B cell (primary cell): ENCODE results near the gene HDGFL2. TPM values are rescaled to one million over a fixed set of nuclear protein-coding genes. Genes with fewer than 3 reads are reported as not detected.

Experiments used
- ATAC-seq: fragments of 200-7000 bp; cut with Tn5 transposase; one replicate; pipeline ENCODE4 v1.10.0; 2021; ENCODE audit warnings: low read depth, mild to moderate bottlenecking, moderate number of reproducible peaks, moderate library complexity
- CTCF ChIA-PET: fragments of 350-600 bp; sonication (Branson Sonifier 250); formaldehyde crosslinking; loops from one replicate; lab custom pipeline; 2021; ENCODE audit warnings: antibody characterized with exemption, inconsistent platforms; lab: Charles Lee
- POLR2A ChIA-PET: fragments of 350-600 bp; sonication (Branson Sonifier 250); formaldehyde crosslinking; loops from one replicate; lab custom pipeline; 2021; ENCODE audit warnings: antibody characterized with exemption; lab: Charles Lee
- DNase-seq: peaks from one replicate; pipeline ENCODE4 v3.0.0; 2013
- H2AFZ ChIP-seq: 2 replicates; pipeline ENCODE4 v1.6.1; 2012; ENCODE audit warnings: mild to moderate bottlenecking, low read depth, low read length; ENCODE audit not compliant: insufficient read depth, poor library complexity, severe bottlenecking
- H3K27ac ChIP-seq, 2 donors: 1 replicate in 1 of 2; 2 replicates in 1 of 2; pipeline ENCODE4 v1.5.1; 2012 to 2013; ENCODE audit warnings: low read length in 2 of 2, mild to moderate bottlenecking in 2 of 2, moderate library complexity in 1 of 2
- H3K27me3 ChIP-seq, 4 experiments: fragments of 200-600 bp in 1 of 4; sonication (generic) in 1 of 4; replicated peaks in 1 of 4; 1 replicate in 2 of 4; 2 replicates in 2 of 4; pipeline versions ENCODE4 v1.6.1 to v1.7.0; 2013 to 2016; ENCODE audit warnings: low read length in 3 of 4, mild to moderate bottlenecking in 2 of 4, mixed read lengths in 1 of 4, moderate library complexity in 1 of 4; ENCODE audit not compliant: insufficient read depth in 4 of 4, control insufficient read depth in 3 of 4; ENCODE audit errors: control extremely low read depth in 1 of 4
- H3K36me3 ChIP-seq, 2 experiments: replicated peaks in 1 of 2; 1 replicate in 1 of 2; 2 replicates in 1 of 2; pipeline versions ENCODE4 v1.6.1 to v1.7.1; 2013; ENCODE audit warnings: low read length in 1 of 2; ENCODE audit not compliant: insufficient read depth in 2 of 2, control insufficient read depth in 1 of 2; ENCODE audit errors: control extremely low read depth in 1 of 2, extremely low read depth in 1 of 2
- H3K4me1 ChIP-seq, 2 donors: fragments of 200-600 bp in 1 of 2; sonication (generic) in 1 of 2; 1 replicate in 1 of 2; 2 replicates in 1 of 2; pipeline versions ENCODE4 v1.5.1 to v1.6.1; 2013 to 2017; ENCODE audit warnings: low read length in 2 of 2; ENCODE audit not compliant: control insufficient read depth in 2 of 2, insufficient read depth in 2 of 2
- H3K4me2 ChIP-seq: replicated peaks from 2 replicates; pipeline ENCODE3; 2012; ENCODE audit warnings: mild to moderate bottlenecking, low read depth, low read length; ENCODE audit not compliant: poor library complexity, severe bottlenecking
- H3K4me3 ChIP-seq, 5 experiments: fragments of 200-600 bp in 1 of 5; sonication (generic) in 1 of 5; 1 replicate in 3 of 5; 2 replicates in 2 of 5; pipeline versions ENCODE4 v1.5.1 to v1.7.0; 2011 to 2016; ENCODE audit warnings: low read length in 4 of 5, mild to moderate bottlenecking in 4 of 5, low read depth in 2 of 5, control low read depth in 1 of 5, moderate library complexity in 1 of 5; ENCODE audit not compliant: insufficient read depth in 1 of 5; ENCODE audit errors: control extremely low read depth in 1 of 5, extremely low read depth in 1 of 5
- H3K79me2 ChIP-seq: fragments of 200-600 bp; sonication (generic); one replicate; pipeline ENCODE4 v1.6.0; 2016; ENCODE audit warnings: low read length; ENCODE audit not compliant: control insufficient read depth, insufficient read depth
- H3K9ac ChIP-seq: fragments of 200-600 bp; sonication (generic); 2 replicates; pipeline ENCODE4 v1.6.1; 2017; ENCODE audit warnings: mild to moderate bottlenecking, low read length, moderate library complexity
- H3K9me3 ChIP-seq, 3 donors: one replicate each; pipeline versions ENCODE4 v1.6.1 to v1.7.1; 2013; ENCODE audit warnings: low read length in 2 of 3; ENCODE audit not compliant: control insufficient read depth in 2 of 3, insufficient read depth in 1 of 3; ENCODE audit errors: control extremely low read depth in 1 of 3
- H4K20me1 ChIP-seq: 2 replicates; pipeline ENCODE4 v1.6.0; 2012; ENCODE audit warnings: mild to moderate bottlenecking, low read length; ENCODE audit not compliant: insufficient read depth, control insufficient read depth, poor library complexity, severe bottlenecking
- H3K27ac Mint-ChIP-seq: one replicate; pipeline ENCODE4 v1.8.0; 2021; ENCODE audit warnings: mixed read lengths
- H3K27me3 Mint-ChIP-seq: one replicate; pipeline ENCODE4 v1.8.0; 2021; ENCODE audit warnings: mixed read lengths
- H3K4me1 Mint-ChIP-seq: one replicate; pipeline ENCODE4 v1.8.0; 2021; ENCODE audit warnings: mixed read lengths
- H3K4me3 Mint-ChIP-seq: one replicate; pipeline ENCODE4 v1.8.0; 2021; ENCODE audit warnings: mixed read lengths
- H3K9me3 Mint-ChIP-seq: one replicate; pipeline ENCODE4 v1.8.0; 2022; ENCODE audit warnings: mixed read lengths; ENCODE audit not compliant: insufficient read depth
- CTCF ChIP-seq: fragments of 200-600 bp; IDR thresholded peaks from one replicate; pipeline ENCODE4 v1.8.0; 2022; ENCODE audit warnings: antibody characterized with exemption, mild to moderate bottlenecking
- EZH2 ChIP-seq: IDR thresholded peaks from 2 replicates; pipeline ENCODE4 v1.6.1; 2012; ENCODE audit warnings: borderline replicate concordance, low read depth, mild to moderate bottlenecking, moderate library complexity, low read length; ENCODE audit not compliant: insufficient read depth, poor library complexity, severe bottlenecking
- WGBS: methylation state at CpG from one replicate; pipeline ENCODE4 v1.1.5; 2013; ENCODE audit warnings: missing lambda C conversion rate; ENCODE audit not compliant: insufficient coverage; 5-methylcytosine and 5-hydroxymethylcytosine counted together
- intact Hi-C: fragments of 100-400 bp; cut with micrococcal nuclease; formaldehyde crosslinking; loops from one replicate; pipeline ENCODE4 v1.10.0; 2022
- polyA plus RNA-seq: library from polyadenylated mRNA; depleted of rRNA; stranded (reverse); fragments of >200 nt; gene quantifications from 2 replicates; pipeline ENCODE4 v1.2.3, GENCODE V29; 2012
- total RNA-seq, 2 donors: library from RNA; stranded (reverse); fragments of 120-200 nt in 1 of 2; gene quantifications; 1 replicate in 1 of 2; 2 replicates in 1 of 2; pipeline versions ENCODE4 v1.2.3 to v1.2.4, GENCODE V29; 2013 to 2022

Gene HDGFL2
- total and polyA plus RNA-seq, 2 donors (not counting 1 experiment from before 2014, with no cell fraction given): 18.4 to 49.9 TPM

- no peak overlapping the region for H3K4me2 ChIP-seq
- TF ChIP-seq CTCF: no peak
- H3K9me3 Mint-ChIP-seq: no peaks in the 10 kb centered on the region
- ChIA-PET POLR2A (no interaction called here), CTCF (interaction anchor here (0.8 to 1.5 kb wide), 2 partner anchors 9 to 153 kb away, joined by 3 read pairs; partner anchors contain the start of gene MYDGF)
- 84% methylated on average over 24 of the region's 24 CpGs for WGBS
- DNase-seq (no peak), ATAC-seq (no peak)
- H3K27ac Mint-ChIP-seq: no peak overlapping the region
- no peaks in the 10 kb centered on the region for H3K79me2 ChIP-seq
- no peak overlapping the region for H2AFZ ChIP-seq
- H3K9me3 ChIP-seq: peaks cover 0 to 14% (median 0%) of the 10 kb centered on the region in 3 donors
- no peaks in the 10 kb centered on the region for H4K20me1 ChIP-seq
- no peaks in the 10 kb centered on the region for H3K4me1 Mint-ChIP-seq
- H3K4me3 ChIP-seq: no peak overlapping the region
- no peaks in the 10 kb centered on the region for H3K4me1 ChIP-seq
- no peak overlapping the region for H3K4me3 Mint-ChIP-seq
- H3K27ac ChIP-seq: no peak overlapping the region
- H3K36me3 ChIP-seq: no peaks in the 10 kb centered on the region
- intact Hi-C loops: no loop called here
- H3K9ac ChIP-seq: no peak overlapping the region
- peaks cover 3% of the 10 kb centered on the region for H3K27me3 Mint-ChIP-seq
- peaks cover 0 to 2% (median 0%) of the 10 kb centered on the region in 4 experiments for H3K27me3 ChIP-seq
Observed at GRCh38 chr19:4517451-4518057, 45.5 kb downstream of the HDGFL2 start.

- Mint-ChIP-seq H3K4me3 (no peak within 1 kb of the TSS), H3K9me3 (no peaks in the 10 kb centered on the region), H3K27ac (no peak within 1 kb of the TSS), H3K27me3 (peaks cover 3% of the 10 kb centered on the region), H3K4me1 (no peaks in the 10 kb centered on the region)
- no peak for ATAC-seq
- H3K4me2 ChIP-seq: no peak within 1 kb of the TSS
- TF ChIP-seq EZH2 (no peak), CTCF (no peak)
- 85% methylated on average over 30 of the region's 34 CpGs for WGBS
- peaks cover 0 to 14% (median 0%) of the 10 kb centered on the region in 3 donors for H3K9me3 ChIP-seq
- H3K27ac ChIP-seq: no peak within 1 kb of the TSS
- no peaks in the 10 kb centered on the region for H3K36me3 ChIP-seq
- POLR2A ChIA-PET: no interaction called here
- H3K4me1 ChIP-seq: no peaks in the 10 kb centered on the region
- no peak for DNase-seq
- peaks cover 0 to 2% (median 0%) of the 10 kb centered on the region in 4 experiments for H3K27me3 ChIP-seq
- H3K4me3 ChIP-seq: no peak within 1 kb of the TSS
- intact Hi-C loops: no loop called here
- no peaks in the 10 kb centered on the region for H3K79me2 ChIP-seq
- no peak within 1 kb of the TSS for H3K9ac ChIP-seq
- CTCF ChIA-PET: no interaction called here
- no peak within 1 kb of the TSS for H2AFZ ChIP-seq
- no peaks in the 10 kb centered on the region for H4K20me1 ChIP-seq
Observed at GRCh38 chr19:4518345-4519171, 46.5 kb downstream of the HDGFL2 start, which contains the start of gene PLIN4. PLIN4 (minus strand) TSS chr19:4518486; CDS start chr19:4518272, 214 bp downstream.
